ENCODE measurements around the gene CRYBB3.
"Not testable (repeated sequence)": the region's sequence is repeated elsewhere in the genome, so short reads cannot be mapped to it uniquely, and the experiment has no call there.

The CRYBB3 gene

DNA sequence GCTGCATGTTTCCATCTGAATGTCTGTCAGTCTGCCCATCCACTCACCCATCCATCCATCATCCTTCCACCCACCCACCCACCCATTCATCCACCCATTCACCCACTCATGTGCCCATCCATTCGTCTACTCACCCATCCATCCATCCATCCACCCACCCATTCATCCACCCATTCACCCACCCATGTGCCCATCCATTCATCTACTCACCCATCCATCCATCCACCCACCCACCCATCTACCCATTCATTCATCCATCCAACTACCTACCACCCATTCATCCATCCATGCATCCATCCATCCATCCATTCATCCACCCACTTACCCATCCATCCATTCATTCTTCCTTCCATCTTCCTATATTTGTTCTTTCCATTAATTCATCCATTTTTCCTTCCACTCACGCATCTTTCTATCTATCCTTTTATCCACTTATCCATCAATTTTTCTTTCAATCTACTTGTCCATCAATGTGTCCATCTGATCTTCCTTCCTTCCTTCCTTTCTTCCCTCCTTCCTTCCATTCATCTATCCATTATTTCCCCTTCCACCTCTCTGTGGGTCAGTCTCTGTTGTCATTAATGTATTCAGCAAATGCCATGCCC, 8.0 kb downstream of the CRYBB3 start:
- DNase-seq = no peak

DNA sequence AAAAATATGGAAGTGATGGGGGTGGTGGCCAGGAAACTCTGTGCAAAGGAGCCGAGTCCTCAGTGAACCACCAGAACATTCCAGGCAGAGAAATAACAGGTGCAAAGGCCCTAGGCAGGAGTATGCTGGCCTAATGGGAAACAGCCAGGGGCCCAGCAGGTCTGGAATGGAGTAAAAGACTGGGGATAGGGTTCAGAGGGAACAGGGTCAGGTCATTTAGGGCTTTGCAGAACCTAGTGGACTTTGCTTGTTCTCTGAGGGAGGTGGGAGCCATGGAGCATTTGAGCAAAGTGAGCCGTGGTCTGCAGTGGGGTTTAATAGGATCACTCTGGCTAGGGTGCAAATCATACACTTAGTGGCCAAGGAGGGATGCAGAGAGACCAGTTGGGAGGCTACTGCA, 8.7 kb downstream of the CRYBB3 start:
- DNase-seq = no peak

- no peak for DNase-seq
Observed at GRCh38 chr22:25208743-25209505, 9.3 kb downstream of the CRYBB3 start.

DNA sequence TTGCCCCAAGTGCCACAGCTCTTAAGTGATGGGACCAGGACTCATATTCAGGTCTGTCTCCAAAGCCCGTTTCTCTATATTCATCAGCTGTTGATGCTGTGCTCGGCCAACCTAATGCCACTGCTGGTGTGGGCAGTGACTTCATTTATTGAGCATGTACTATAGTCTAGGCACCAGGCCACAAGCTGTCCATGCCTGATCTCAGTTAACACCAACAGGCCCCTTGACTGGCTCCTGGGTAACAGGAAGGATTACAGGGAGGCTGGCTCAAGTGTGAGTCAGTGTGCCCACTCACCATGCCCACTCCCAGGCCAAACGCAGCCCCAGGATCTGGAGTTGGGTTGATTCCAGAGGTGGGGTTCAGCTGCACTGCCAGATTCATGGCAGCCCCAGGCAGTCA, 11.1 kb downstream of the CRYBB3 start:
- no peak for DNase-seq

DNA sequence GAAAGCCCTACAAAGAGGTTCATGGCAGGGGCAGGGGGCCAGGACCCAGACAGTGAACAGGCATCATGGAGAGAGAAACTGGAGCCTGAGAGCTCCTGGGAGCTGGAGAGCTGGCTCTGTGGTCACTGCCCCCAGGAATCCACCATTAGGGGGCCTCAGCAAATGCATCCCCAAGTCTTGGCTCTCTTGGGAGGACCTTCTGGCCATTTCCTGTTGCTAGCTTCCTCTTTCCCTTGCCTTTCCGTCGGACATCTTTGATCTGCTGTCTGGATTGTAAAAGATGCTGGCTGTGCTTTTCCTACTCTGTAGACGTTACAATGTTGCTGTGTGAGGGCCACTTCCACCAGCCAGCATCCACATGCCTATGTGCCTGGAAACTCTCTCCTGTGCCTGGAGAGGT, 12.7 kb downstream of the CRYBB3 start:
- DNase-seq = no peak

GRCh38 chr22:25213221-25213620, 13.6 kb downstream of the CRYBB3 start:
- DNase-seq = no peak

DNA sequence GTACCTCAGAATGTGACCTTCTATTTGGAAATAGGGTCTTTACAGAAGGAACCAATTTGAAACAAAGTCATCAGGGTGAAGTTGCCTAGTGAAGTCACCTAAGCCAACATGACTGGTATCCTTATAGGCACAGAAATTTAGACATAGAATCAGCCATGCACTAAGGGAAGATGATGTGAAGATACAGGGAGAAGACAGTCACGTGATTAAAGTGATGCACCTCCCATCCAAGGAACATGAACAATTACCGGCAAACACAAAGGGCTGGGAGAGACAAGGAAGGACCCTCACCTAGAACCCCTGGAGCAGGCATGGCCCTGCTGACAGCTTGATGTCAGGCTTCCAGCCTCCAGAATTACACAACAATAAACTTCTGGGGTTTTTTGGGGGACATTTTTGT, 16.6 kb downstream of the CRYBB3 start:
- DNase-seq = no peak

DNA sequence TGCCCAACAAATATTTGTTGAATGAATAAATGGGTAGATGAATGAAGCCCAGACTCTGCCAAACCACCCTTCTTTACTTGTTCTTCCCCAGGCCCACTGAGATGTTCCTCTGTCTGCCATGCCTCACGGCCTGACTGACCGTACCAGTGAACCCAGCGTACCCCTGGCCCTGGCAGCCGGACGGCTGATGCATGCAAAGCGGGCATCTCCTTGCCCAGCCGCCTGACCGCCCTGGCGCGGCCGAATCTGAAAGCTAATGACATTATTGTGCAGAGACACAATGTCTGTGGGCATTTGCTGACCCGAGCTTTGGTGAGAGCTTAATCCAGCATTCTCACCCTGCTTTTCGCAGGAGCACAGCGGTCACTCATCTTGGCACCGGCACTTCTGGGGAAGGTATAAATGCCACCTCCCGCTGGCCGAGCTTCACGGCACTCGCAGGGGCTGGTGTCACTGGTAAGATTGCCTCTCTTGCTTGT, 19.6 kb downstream of the CRYBB3 start, which contains the start of gene CRYBB2:
Gene CRYBB2 (plus strand): TSS at position 429 of the 479 bp plus-strand sequence. CDS start 1,791 bp downstream, outside the sequence.
- no peak for DNase-seq

DNA sequence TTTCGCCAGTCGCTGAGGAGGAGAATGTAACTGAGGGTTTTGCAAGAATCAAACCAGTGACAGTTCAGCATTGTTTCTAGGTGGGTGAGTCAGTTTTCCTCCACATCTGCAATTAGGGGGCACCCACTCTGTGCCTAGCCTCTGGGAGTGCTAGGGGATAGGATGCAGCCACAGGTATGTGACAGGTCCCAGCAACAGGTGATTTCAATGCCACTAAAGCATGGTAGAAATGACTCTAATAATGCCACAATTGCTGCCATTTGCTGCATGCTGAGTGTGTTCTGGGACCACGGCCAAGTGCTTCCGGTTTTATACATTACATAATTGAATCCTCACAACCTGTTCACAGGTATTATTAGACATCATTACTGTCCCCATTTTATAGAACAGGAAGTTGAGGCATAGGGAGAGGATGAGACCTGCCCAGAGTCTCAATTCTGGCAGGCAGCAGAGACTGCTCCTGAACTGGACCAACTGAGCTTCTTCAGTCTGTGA, 20.3 kb downstream of the CRYBB3 start:
- DNase-seq = peak in 2 of 3 experiments; percentile 13 to 64

DNA sequence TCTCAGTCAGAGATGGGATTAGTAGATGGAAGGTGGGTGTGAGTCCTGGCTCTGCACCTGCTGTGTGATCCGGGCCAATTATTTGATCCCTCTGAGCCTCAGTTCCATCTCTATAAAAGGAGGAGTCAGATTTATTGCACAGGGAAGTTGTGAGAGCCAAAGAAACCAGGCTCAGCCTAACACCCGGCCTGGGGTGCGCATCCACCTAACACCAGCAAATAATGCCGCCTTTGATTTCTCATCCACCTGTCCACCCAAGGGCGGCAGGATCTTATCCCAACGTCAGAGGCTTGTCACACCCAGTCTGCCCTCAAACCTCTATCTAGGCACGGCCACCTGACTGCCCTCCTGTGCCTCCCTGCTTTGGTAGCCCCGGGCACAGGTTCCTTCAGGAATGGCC, 22.1 kb downstream of the CRYBB3 start:
- DNase-seq = no peak

DNA sequence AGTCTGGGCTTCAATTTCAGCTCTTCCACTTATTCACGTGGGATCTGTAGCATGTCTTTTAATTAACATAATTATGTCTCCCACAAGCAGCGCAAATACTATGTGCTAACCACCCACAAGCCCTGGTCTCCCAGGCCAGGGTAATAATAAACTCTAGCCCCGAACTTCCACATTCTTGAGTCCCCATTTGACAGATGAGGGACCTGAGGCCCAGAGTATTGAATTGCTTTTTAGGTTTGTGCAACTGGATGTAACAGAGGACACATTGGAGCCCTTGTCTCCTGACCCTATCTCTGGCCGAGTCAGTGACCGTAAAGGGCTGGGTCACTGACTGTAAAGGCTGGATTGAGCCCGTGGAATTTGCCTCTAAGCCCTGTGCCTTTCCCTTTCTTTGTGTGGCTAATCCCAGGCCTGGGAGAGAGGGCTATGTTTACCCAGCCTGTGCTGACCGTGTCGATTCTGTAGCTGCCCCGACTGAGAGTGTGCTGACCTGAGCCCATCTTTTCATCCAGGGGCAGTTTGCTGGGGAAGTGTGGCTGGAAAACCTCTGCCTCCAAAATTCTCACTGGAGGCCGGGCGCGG, 23.7 kb downstream of the CRYBB3 start:
- DNase-seq = peak in 2 of 3 experiments; percentile 3 to 27

- DNase-seq = no peak
Observed at GRCh38 chr22:25228822-25229221, 29.2 kb downstream of the CRYBB3 start.

- DNase-seq = not testable (repeated sequence)
Observed at GRCh38 chr22:25230760-25231159, 31.1 kb downstream of the CRYBB3 start.

GRCh38 chr22:25232301-25232700, 32.6 kb downstream of the CRYBB3 start:
- no peak for DNase-seq

GRCh38 chr22:25233706-25234105, 34.0 kb downstream of the CRYBB3 start:
- not testable (repeated sequence) for DNase-seq

DNA sequence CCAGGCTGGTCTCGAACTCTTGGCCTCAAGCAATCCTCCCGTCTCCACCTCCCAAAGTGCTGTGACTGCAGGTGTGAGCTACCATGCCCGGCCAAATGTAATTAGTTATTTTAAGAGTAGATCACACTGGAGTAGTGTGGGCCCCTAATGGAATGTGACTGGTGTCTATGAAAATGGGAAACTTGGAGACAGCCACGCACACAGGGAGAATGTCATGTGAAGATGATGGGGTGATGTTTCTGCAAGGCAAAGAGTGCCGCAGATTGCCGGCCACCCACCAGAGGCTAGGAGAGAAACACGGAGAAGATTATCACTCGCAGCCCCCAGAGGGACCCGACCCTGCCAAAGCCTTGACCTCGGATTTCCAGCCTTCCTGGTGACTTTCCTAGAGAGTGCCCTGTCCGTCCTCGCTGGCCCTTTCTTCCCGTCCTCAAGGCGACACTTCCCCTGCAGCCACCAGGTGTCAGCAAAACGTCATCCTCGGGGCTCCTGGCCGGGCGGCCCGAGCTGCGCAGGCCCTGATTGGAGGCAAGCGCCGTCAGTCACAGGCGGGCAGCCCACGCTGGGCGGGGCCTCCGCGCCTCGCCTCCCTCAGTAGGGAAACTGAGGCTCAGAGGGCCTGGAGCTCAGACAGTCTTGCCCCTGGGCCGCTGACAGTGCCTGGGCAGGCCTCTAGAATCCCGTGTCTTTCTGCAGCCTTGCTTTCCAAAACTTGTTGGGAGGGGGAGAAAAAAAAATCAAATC, 36.1 kb downstream of the CRYBB3 start:
- DNase-seq = peak; percentile 62 to 79 (median 65)

DNA sequence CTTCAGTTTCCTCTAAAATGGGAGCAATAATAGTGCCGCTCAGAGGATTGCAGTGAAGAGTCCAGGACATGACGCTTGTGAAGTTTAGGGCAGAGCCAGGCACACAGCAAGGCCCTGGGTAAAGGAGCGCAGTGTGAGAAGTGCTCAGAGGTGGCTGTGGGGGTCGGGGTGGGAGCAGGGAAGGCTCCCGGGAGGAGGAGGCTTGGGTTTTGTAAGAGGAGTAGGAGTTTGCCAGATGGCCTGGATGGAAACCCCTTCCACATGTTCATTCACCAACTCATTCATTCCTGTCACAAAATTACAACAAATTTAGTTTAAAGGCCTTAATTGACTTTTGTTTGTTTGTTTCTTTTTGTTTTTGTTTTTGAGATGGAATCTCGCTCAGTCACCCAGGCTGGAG, 36.8 kb downstream of the CRYBB3 start:
- DNase-seq = no peak

- DNase-seq = no peak
Observed at GRCh38 chr22:25237503-25237902, 37.8 kb downstream of the CRYBB3 start.

- not testable (repeated sequence) for DNase-seq
Observed at GRCh38 chr22:25238058-25238457, 38.4 kb downstream of the CRYBB3 start.

DNA sequence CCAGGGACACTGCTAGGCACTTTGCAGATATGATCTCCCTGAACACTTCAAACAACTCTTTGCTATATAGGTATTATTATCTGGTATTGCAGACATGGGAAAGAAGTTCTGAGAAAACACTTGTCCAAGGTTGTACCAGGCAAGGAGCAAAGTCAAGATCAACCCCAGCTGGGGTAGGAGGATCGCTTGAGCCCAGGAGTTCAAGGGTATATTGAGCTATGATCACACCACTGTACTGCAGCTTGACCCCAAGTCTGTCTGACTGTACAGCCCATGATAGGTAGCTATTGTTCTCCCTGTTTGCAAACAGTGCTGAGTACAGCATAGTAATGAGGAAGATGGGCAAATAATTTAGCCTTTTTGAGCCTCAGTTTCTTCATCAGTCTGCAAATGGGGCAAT, 55.5 kb downstream of the CRYBB3 start:
- DNase-seq = not testable (repeated sequence)

Measured in NCI-H1417 (cell line).